RWPE1 (cell line): ENCODE results near the gene ARHGEF7.

Source experiments
- CTCF ChIA-PET: fragments of 350-600 bp; sonication (Branson Sonifier 250); formaldehyde crosslinking; extraction: SDS; loops from one replicate; lab custom pipeline; 2021; lab: Yijun Ruan, JAX
- POLR2A ChIA-PET: fragments of 400-600 bp; formaldehyde crosslinking; extraction: SDS; loops from one replicate; lab custom pipeline; 2020; ENCODE audit warnings: antibody characterized with exemption; ENCODE audit not compliant: low non-redundant PET; lab: Yijun Ruan, JAX
- DNase-seq: peaks from one replicate; pipeline ENCODE4 v3.0.0; 2012; ENCODE audit warnings: low spot score
- H3K27ac ChIP-seq: fragments of 450-650 bp; 2 replicates; pipeline ENCODE4 v1.5.1; 2017
- CTCF ChIP-seq: fragments of 450-650 bp; conservative IDR thresholded peaks from 2 replicates; pipeline ENCODE4 v1.5.1; 2017; ENCODE audit warnings: low read depth, mild to moderate bottlenecking

The ARHGEF7 gene

DNA sequence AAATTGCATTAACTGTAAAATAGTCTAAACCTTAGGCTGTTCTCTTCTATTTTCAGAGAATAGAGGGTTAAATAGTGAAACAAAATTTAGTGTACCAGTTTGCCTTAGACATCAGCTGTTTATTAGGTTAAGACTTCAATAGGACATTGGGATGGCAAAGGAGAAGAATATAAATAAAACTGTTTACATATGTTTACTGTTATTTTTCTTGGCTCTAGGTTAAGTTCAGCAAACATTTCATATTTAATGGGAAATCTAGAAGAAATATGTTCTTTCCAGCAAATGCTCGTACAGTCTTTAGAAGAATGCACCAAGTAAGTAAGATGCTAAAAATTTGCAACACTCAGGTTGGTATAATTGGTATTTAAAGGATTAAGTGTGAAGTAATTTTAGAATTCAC, 128.9 kb downstream of the ARHGEF7 start:
- TF ChIP-seq CTCF, result no peak
- POLR2A ChIA-PET, result no interaction called here
- CTCF ChIA-PET, result no interaction called here
- H3K27ac ChIP-seq, result no peak overlapping the region
- DNase-seq, result no peak

- no peak for DNase-seq
- ChIA-PET POLR2A (no interaction called here), CTCF (interaction anchor here (0.7 kb wide), 1 partner anchor 197 kb away, joined by 5 read pairs; no protein-coding TSS in a partner anchor)
- H3K27ac ChIP-seq, result no peak overlapping the region
- TF ChIP-seq CTCF, result no peak
These were observed 130.7 kb downstream of the ARHGEF7 start for GRCh38 chr13:111245576-111246384.

GRCh38 chr13:111247552-111247951, 132.4 kb downstream of the ARHGEF7 start:
- DNase-seq, result no peak
- ChIA-PET CTCF (interaction anchor here (0.6 kb wide), 1 partner anchor 11 kb away, joined by 3 read pairs; no protein-coding TSS in a partner anchor), POLR2A (no interaction called here)
- no peak for TF ChIP-seq CTCF
- H3K27ac ChIP-seq, result no peak overlapping the region

- ChIA-PET CTCF (no interaction called here), POLR2A (no interaction called here)
- TF ChIP-seq CTCF, result no peak
- H3K27ac ChIP-seq, result no peak overlapping the region
- DNase-seq, result no peak
These were observed 133.7 kb downstream of the ARHGEF7 start for GRCh38 chr13:111248822-111249221.

- ChIA-PET CTCF (interaction anchor here (0.9 kb wide), 1 partner anchor 11 kb away, joined by 3 read pairs; no protein-coding TSS in a partner anchor), POLR2A (no interaction called here)
- TF ChIP-seq CTCF, result no peak
- no peak for DNase-seq
- H3K27ac ChIP-seq, result no peak overlapping the region
These were observed 134.7 kb downstream of the ARHGEF7 start for GRCh38 chr13:111249637-111250360.

DNA sequence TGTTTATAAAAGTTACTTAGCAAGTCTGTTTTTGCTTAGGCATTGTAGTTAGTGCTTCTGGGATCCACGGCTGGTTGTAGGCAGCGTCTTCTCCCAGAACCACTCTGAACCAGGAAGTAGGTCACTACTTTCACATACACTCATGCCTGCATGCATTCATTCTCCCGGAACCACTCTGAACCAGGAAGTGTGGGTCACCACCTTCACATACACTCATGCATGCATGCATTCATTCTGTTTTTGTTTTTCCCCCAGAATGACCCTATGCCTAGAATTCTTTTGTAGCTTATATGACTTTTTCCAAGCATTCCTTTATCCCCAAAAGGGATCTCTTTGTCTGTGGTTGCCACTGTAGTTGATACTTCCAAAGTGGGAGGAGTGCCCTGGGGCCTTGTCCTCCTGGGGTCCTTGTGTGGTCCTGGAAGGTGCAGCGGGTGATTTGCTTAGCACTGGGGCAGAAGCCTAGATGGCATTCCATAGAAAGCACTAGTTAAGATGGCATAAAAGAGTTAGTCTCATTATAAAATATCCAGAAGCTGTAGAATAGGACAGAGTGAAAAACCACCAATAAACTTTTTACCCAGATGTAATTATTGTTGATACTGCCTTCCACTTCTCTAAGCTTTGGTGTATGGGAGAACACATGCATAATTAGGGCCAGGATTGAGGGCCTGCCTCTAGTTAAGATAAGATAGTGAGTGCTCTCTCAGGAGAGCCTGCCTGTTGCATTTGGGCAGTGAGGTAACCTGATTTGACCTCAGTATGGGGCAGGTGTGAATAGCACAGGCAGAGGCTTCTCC, 136.7 kb downstream of the ARHGEF7 start:
- POLR2A ChIA-PET, result no interaction called here
- CTCF ChIA-PET, result interaction anchor here (0.7 kb wide), 2 partner anchors 34 to 716 kb away, joined by 3 read pairs; no protein-coding TSS in a partner anchor
- H3K27ac ChIP-seq, result no peak overlapping the region
- TF ChIP-seq CTCF, result no peak
- no peak for DNase-seq
